Colon (tissue), 2 donors: ENCODE results near the gene NEU2.

Source experiments
- FAIRE-seq: peaks from 2 replicates; lab custom pipeline; 2012; peaks lifted over from hg19 to GRCh38; lab: Jason Lieb, UNC
- donor health status: control.
- donor health status: control.

NEU2 gene

GRCh38 chr2:233032551-233033320 lies at the start of gene NEU2:
Gene NEU2 (plus strand): TSS chr2:233032672. CDS start chr2:233032672, 0 bp downstream.
- no peak for FAIRE-seq

DNA sequence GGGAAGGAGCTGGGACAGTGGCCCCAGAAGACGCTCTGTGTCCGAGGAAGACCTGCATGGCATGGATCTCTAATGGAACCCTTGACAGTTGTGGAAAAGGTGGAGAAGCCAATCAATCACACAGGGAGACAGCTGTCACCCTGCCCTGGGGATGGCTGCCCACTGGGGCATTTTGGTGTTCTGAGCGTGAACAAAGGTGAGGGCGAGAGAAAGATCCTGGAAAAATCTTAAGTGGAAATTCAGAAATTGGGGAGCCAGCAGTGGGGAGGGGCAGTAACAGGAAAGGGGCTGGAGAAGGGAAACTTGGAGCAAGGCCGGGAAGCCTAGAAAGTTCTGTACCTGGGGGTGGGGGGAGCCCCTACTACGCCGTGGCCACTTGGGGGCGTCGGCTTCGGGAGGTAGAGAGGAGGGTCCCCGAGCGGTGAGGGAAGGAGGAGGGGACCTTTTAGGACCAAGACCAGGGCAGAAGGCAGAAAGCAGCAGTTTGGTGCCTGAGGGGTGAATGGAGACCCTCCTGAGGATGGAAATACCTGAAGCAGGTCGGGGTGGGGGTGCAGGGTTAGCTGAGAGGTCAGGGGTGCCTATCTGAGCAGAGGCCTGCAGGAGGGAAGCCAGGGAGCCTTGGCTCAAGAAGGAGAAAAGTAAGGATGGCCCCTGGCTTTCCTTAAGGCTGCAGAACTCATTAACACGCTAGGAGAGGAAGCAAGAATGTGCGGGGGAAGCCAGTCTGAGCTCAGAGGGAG lies 49.4 kb upstream of the NEU2 start:
- no peak for FAIRE-seq

- no peak for FAIRE-seq
Measured at GRCh38 chr2:232983669-232984140, 48.8 kb upstream of the NEU2 start.

GRCh38 chr2:232984451-232985207 lies 47.8 kb upstream of the NEU2 start:
- no peak for FAIRE-seq

DNA sequence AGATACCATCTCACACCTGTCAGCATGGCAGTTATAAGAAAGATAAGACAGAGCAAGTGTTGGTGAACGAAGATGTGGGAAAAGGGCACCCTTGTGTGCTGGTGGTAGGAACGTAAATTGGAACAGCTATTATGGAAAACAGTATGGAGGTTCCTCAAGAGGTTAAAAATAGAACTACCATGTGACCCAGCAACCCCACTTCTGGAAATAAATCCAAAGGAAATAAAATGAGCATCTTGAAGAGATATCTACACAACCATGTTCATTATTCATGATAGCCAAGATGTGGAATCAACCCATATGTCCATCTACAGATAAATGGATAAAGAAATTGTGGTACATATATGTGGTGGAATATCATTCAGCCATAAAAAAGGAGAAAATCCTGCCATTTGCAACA lies 46.3 kb upstream of the NEU2 start:
- no peak for FAIRE-seq

GRCh38 chr2:232993231-232993821 lies 39.1 kb upstream of the NEU2 start:
- FAIRE-seq = no peak

DNA sequence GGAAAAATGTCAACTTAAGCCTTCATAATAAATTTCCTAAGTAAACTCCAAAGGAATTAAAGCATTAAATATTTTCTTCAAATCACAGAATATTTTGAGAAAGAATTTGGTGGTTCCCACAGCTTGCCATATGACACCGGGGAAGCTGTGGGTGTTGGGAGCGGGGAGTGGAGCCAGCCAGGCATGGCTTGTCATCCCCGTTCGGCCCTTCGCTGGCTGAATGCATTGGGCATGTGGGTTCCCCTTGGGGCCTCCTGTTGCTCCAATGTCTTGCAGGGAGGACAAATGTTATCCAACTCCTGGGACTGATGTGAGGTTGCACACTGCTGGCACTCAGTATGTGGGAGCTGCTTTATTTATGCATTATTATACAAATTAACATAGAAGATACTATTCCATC lies 38.0 kb upstream of the NEU2 start:
- no peak for FAIRE-seq

GRCh38 chr2:232997749-232998665 lies 34.5 kb upstream of the NEU2 start:
- FAIRE-seq = no peak

GRCh38 chr2:232998666-232998985 lies 33.8 kb upstream of the NEU2 start:
- FAIRE-seq = no peak

- no peak for FAIRE-seq
Measured at GRCh38 chr2:232999354-232999753, 33.1 kb upstream of the NEU2 start.

GRCh38 chr2:233000886-233001750 lies 31.4 kb upstream of the NEU2 start:
- no peak for FAIRE-seq

- no peak for FAIRE-seq
Measured at GRCh38 chr2:233002829-233003657, 29.4 kb upstream of the NEU2 start.

- no peak for FAIRE-seq
Measured at GRCh38 chr2:233003658-233004555, 28.6 kb upstream of the NEU2 start.

GRCh38 chr2:233005096-233005495 lies 27.4 kb upstream of the NEU2 start:
- no peak for FAIRE-seq

GRCh38 chr2:233006648-233007047 lies 25.8 kb upstream of the NEU2 start:
- FAIRE-seq = no peak

DNA sequence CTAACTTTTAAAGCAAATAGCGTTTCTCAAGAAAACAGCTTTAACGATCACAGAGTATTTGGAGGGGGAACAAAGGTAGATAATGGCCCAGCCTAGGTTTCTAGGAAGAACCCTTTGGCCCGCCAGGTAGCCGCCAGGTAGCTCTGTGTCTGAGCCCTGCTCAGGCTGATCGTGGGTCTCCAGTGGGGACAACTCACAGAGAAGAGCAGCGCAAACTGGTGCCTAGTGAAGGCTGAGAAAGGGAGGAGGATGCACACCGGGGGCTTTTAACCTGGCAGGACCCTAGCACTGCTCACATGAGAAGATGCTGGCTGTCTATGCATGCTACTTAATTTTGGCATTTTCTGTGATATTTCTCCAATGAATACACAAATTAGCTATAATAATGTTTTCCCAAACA lies 25.2 kb upstream of the NEU2 start:
- FAIRE-seq = no peak

GRCh38 chr2:233007739-233008138 lies 24.7 kb upstream of the NEU2 start:
- FAIRE-seq = no peak

- FAIRE-seq = no peak
Measured at GRCh38 chr2:233009661-233010060, 22.8 kb upstream of the NEU2 start.
